GM18520 (cell line): ENCODE measurements around the gene RBM19.
A peak's percentile ranks its signal among the peaks of the same experiment; 100 is the strongest.

ENCODE experiments used
- ATAC-seq: cut with Tn5 transposase; IDR thresholded peaks from one replicate; pipeline ENCODE4 v1.9.1; 2021; ENCODE audit not compliant: unreplicated experiment

The RBM19 gene

GRCh38 chr12:113988064-113988451 is 21.9 kb upstream of the RBM19 start:
- no peak for ATAC-seq

GRCh38 chr12:113987261-113988063 is 21.3 kb upstream of the RBM19 start:
- ATAC-seq = no peak

- no peak for ATAC-seq
These were observed 18.3 kb upstream of the RBM19 start for GRCh38 chr12:113984464-113984863.

DNA sequence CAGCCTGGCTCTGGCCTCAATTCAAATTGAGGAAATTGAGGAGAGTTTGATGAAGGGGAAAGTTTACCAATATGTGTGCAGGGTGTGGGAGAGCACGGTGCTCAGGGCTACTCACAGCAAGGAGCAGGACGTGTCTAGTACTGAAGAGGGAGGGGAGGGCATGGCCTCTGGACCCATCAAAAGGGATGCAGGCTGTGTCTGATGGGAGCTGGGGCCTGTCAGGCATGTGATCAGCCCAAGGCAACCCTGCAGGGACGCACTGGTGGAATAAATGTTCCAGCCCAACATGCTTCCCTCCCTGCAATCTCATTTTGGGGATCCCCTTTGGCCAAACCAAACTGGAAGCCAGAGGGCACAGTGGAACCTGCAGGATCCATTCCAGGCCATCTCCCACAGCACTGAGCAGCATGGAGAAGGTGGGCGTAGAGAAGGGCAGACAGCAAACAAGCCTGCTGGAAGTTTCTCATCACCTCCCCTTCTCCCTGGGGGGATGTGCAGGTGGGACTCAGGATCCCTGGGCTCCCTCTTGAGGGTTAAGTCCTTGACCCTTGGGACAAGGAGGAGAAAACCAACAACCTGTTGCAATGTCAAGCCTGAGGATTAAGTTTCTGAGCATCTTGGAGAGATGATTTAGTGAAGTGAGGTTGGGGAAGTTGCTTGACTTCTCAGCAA is 17.8 kb upstream of the RBM19 start:
- ATAC-seq = no peak

GRCh38 chr12:113983265-113983664 is 17.1 kb upstream of the RBM19 start:
- no peak for ATAC-seq

DNA sequence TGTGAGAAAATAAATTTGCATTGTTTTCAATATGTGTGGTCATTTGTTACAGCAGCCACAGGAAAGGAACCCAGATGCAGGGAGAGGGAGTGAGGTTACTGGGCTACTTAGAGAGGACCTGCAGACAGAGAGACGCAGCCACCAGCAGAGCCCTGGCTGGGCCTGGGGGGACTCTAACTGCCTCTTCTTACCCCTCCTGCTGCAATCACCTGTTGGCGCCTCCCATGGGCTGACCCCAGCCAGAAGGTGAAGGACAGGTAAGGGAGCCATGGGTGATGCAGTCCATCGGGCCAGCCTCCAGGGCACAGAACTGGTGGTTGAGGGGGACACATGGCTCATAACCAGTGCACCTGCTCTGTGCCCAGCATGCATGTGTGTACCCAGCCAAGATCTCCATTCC is 15.8 kb upstream of the RBM19 start:
- no peak for ATAC-seq

DNA sequence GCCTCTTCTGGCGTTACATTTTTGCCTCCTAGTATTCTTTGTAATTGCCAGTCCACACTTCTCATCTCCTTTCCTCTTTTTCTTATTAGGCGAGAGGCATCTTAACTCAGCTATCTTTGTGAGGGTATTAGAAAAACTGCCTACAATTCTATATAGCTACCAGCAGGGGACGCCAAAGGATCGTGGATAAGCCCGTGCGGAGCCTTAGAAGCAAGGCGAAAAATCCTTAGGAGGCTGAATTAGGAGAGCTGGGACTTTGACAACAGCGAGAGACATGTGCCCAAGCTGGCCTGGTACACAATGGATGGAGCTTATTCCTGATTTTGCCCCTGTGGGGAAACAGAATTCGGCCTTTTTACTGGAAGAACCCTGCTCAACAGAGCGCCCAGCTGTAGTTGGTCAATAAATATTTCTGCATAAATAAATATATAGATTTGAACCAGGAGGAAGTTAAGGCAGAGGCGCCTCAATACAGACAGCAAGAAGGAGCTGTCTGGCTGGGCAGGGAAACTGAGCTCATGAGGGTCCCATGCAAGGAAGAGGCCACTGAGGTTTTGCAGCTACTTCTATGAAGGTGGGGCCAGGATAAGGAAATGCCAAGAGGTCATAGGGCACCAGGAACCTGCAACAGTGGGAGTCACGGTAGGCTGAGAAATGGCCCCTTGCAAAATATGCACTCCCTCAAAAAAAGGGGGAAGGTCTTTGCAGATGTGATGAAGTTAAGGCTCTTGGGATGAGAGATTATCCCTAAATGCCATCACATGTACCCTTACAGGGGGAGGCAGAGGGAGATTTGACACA is 14.6 kb upstream of the RBM19 start:
- no peak for ATAC-seq

DNA sequence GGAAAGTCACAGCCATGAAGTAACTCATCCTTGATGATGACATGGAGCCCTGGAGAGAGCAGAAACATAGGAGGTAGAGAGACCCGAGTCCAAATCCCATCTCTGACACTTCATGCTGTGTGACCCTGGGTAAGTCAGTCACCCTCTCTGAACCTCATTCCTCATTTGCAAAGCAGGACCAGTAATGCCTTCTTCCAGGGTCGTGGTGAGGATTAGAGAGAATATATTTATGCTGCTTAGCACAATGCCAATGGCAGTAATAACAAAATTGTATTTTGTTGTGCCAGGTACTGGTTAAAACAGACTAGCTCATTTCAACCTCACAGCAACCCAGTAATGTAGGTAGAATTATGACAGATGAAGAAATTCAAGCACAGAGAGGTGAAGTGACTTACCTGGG is 13.9 kb upstream of the RBM19 start:
- ATAC-seq = no peak

- ATAC-seq = no peak
These were observed 12.0 kb upstream of the RBM19 start for GRCh38 chr12:113978080-113978479.

- no peak for ATAC-seq
These were observed 7.9 kb upstream of the RBM19 start for GRCh38 chr12:113974006-113974405.

- no peak for ATAC-seq
These were observed 7.2 kb upstream of the RBM19 start for GRCh38 chr12:113973109-113973904.

DNA sequence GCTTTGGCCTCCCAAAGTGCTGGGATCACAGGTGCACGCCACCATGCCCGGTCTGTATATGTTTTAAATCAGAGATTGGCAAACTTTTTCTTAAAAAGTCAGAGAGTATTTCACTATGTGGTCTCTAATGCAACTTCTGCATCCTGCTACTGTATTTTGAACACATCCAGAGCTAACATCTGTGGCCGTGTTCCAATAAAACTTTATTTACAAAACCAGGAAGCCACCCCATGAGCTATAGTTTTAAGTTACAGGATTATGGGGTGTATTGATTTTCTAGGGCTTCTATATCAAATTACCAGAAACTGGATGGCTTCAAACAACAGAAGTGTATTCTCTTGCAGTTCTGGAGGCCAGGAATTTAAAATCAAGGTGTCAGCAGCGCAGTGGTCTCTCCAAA is 5.3 kb upstream of the RBM19 start:
- ATAC-seq = no peak

GRCh38 chr12:113970211-113970610 is 4.1 kb upstream of the RBM19 start:
- ATAC-seq = no peak

GRCh38 chr12:113967368-113967767 is 1.2 kb upstream of the RBM19 start:
- ATAC-seq = no peak

DNA sequence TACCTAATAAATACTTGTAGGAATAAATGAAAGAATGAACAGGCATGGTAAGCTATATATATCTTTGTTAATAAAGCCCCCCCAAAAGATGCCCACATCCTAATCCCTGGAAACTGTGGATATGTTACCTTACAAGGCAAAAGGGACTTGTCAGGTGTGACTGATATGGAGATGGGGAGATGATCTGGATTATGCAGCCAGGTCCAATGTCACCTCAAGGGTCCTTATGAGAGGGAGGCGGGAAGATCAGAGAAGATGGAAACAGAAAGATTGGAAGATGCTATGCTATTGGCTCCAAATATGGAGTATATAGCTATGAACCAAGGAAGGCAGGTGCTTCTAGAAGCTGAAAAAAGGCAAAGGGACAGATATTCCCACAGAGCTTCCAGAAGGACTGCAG is 3.4 kb downstream of the RBM19 start:
- ATAC-seq = no peak

- ATAC-seq = peak; percentile 28
These were observed 4.0 kb downstream of the RBM19 start for GRCh38 chr12:113961921-113962710.

GRCh38 chr12:113960030-113960429 is 6.1 kb downstream of the RBM19 start:
- ATAC-seq = no peak

DNA sequence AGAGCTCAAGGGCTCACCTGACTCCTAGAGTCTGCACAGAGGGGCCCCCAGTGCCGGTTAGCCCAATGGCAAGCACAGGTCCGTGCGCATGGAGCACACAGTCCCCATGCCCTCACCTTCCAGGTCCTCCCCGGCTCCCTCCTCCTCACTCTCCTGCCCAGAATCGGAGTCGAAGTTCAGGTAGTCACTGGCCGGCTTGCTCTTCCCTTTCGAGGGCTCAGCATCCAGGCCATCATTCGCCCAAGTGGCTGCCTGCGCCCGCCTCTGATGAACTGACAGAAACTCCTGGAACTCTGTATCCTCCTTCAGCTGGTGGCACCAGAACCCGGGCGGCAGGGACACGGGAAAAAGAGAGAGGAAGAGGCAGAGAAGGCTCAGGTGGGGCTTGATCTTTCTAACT is 7.0 kb downstream of the RBM19 start:
- ATAC-seq = no peak

DNA sequence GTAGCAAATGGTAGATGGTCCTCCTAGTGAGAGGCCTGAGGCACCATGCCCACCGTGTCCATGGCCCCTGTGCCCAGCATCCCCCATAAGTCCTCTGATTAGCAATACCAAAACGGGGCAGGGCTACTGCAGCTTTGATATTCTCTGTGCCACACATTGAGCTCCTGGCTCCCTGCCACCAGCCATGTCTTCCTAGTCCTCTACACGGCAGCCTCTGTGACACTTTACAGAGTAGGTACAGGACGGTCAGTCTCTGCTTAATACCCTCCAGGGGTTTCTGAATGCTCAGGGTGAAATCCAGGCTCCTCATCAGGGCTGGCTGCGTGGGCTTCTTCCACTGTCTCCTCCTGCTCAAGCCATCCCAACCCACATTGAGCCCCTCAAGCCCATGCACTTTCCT is 8.0 kb downstream of the RBM19 start:
- ATAC-seq = no peak

DNA sequence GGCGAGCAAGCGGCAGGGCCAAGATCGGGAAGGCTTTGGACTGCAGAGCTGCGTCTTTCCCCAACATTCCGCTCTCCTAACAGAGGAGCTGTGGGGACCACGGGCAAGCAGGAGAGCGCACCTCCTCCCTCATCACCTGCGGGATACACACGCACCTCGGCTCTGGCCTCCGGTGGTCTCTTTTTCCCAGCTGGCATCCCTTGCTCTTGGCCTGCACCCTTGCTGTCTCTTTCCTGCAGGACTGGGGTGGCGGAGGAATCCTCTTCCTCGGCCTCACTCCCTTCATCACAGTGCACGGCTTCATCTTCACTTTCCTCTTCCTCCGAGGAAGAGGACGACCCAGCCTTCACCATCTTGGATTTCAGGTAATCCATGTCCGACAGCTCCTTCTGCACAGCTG is 8.5 kb downstream of the RBM19 start:
- no peak for ATAC-seq
